ENCODE measurements around the gene TGFB1I1.
"Not testable (repeated sequence)": the region's sequence is repeated elsewhere in the genome, so short reads cannot be mapped to it uniquely, and the experiment has no call there.

TGFB1I1 gene

GRCh38 chr16:31487720-31488467 is 15.9 kb downstream of the TGFB1I1 start:
- DNase-seq = peak; percentile 49 to 75 (median 72)

DNA sequence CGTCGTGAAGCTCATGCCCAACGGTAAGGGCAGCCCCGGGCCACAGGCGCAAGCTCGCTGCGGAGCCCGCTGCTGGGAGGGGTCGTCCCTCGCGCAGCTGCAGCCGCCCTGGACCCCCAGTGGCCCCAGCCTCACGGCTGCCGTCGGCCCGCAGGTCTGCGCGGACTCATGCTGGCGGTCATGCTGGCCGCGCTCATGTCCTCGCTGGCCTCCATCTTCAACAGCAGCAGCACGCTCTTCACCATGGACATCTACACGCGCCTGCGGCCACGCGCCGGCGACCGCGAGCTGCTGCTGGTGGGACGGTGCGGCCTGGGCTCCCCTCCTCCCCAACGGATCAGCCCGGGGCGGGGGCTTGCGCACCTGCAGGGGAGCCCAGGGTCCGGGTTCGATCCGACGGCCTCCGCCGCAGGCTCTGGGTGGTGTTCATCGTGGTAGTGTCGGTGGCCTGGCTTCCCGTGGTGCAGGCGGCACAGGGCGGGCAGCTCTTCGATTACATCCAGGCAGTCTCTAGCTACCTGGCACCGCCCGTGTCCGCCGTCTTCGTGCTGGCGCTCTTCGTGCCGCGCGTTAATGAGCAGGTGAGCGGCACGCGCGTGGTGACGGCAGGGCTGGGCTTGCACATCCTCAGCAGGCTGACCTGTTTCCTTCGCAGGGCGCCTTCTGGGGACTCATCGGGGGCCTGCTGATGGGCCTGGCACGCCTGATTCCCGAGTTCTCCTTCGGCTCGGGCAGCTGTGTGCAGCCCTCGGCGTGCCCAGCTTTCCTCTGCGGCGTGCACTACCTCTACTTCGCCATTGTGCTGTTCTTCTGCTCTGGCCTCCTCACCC is 16.7 kb downstream of the TGFB1I1 start:
- DNase-seq = no peak

DNA sequence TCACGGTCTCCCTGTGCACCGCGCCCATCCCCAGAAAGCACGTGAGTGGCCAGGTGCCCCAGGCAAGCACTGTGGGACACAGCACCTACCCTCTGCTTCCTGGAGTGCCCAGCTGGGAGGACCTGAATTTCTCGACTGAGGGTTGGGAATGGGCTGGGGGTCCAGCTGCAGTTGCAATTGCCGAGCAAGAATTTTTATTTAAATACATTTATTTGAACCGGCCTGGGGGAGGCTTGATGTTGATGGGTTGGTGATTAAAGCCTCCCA is 17.3 kb downstream of the TGFB1I1 start:
- DNase-seq = no peak

DNA sequence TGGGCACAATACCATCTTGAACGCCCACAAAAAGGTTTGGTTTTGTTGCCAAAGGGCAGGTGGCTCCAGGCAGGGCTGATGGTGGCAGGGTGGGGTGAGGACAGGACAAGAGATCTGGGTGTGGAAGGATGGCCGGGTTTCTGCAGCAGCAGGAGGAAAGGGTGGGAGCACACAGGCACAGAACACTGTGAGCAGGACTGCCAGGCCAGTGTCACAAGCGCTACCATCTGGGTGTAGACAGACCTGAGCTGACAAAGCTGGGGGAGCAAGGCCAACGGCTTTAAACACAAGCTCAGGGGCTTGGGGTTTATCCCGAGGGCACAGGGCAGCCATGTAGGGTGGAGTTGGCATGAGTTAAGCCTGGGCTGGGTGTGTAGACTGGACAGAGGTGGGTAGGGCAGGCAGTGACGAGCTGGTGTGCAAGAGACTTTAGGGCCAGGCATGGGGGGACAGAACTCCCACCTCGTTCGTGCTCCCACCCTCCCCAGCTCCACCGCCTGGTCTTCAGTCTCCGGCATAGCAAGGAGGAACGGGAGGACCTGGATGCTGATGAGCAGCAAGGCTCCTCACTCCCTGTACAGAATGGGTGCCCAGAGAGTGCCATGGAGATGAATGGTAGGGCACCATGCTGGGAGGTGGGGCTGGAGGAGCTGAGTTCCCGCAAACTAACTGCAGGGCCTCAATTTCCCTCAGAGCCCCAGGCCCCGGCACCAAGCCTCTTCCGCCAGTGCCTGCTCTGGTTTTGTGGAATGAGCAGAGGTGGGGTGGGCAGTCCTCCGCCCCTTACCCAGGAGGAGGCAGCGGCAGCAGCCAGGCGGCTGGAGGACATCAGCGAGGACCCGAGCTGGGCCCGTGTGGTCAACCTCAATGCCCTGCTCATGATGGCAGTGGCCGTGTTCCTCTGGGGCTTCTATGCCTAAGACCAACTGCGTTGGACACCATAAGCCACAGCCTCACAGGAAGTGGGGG is 17.9 kb downstream of the TGFB1I1 start:
- DNase-seq = no peak

DNA sequence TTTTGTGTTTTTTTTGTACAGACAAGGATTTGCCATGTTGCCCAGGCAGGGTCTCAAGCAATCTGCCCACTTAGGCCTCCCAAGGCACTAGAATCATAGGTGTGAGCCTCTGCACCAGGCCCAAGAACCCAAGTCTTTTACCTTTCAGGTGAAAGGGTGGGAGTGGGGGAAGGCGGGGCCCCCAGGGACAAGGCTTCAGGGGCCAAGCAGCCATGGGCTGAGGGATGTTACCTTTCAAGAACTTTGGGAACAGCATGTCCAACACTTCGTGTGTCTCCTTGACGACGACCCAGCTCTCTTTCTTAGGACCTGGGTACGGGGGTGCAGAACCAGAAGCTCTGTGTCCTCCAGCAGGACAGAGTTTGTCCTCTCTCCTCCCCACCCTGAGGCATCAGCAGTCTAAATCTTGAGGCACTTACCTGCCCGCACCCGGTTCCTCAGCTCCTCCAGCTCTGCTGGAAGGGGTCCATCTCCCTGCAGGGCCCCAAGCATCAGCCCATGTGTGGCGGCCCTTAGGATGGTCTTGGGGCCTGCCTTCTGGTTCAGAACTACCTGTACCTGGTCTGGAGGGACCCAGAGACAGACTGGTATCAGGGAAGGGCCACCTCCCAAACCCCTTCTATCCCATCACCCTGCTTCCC is 19.9 kb downstream of the TGFB1I1 start:
- no peak for DNase-seq

DNA sequence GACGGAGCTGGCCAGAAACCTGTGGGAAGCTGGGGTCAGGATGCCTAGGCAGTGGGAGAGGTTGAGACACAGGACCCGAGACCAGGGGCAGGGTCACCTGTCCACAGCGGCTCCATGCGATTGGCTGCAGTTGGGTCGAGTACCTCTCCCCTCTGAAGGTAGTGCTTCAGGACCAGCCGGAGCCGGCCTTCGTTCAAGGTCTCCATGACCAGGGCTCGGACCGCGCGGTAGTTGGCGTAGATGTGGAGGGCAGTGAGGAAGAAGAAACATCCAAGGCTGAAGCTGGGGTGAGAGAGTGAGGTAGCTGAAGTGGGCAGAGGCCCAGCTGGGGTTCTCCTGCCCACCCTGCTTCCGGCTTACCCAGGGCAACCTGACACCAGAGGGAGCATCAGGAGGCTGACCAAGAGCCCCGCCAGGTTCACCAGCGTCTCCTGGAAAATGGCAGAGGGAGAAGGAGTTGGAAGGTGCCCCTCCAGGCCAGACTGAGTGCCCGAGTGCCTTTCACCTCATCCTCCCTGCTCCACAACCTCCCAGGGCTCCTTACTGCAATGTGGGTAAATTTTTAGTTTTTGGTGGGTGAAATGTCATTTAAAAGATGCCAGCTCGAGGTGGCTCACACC is 21.7 kb downstream of the TGFB1I1 start:
- no peak for DNase-seq

- DNase-seq = no peak
Observed at GRCh38 chr16:31496670-31497069, 24.7 kb downstream of the TGFB1I1 start.

GRCh38 chr16:31498493-31498892 is 26.5 kb downstream of the TGFB1I1 start:
- DNase-seq = no peak

- no peak for DNase-seq
Observed at GRCh38 chr16:31499928-31500327, 28.0 kb downstream of the TGFB1I1 start.

DNA sequence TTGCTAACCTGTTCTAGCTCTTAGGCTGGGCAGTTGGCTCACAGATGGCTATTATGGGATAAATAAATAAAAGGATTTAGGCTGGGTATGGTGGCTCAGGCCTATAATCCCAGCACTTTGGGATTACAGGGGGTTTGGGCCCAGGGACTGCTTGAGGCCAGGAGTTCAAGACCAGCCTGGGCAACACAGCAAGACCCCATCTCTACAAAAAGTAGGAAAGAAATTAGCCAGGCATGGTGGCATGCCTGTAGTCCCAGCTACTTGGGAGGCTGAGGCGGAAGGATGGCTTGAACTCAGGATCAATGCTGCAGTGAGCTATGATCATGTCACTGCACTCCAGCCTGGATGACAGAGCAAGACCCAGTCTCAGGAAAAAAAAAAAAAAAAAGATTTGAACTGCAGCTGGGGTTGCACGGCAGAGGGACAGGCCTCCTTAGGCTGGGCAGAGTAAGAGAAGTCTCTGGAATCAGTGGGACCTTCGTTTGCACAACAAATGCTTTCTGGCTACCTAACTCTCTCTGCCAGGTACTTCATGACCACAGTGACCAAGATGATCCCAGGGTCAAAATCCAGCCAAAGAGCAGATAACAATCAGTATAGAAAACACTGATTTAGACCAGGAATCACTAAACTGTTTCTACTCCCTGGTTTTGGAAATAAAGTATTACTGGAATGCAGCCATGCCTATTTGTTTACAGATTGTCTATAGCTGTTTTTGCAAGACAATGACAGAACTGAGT is 29.4 kb downstream of the TGFB1I1 start:
- DNase-seq = no peak

DNA sequence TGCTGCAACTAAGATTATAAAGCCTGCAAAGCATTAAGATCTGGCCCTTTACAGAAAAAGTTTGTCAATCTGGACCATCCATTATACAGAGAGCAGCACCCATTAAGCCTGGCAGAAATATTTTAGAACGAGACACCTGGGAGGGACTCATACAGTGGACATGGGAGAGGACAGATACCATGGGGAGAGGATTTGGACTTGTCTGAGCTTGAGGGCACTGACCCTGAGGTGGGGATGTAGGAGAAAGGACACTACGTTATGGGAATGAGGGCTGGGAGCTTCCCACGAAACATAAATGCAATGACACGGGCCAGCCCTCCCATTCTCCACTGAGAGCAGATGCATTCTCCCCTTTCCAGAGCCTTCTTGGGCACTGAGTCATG is 30.0 kb downstream of the TGFB1I1 start:
- no peak for DNase-seq

DNA sequence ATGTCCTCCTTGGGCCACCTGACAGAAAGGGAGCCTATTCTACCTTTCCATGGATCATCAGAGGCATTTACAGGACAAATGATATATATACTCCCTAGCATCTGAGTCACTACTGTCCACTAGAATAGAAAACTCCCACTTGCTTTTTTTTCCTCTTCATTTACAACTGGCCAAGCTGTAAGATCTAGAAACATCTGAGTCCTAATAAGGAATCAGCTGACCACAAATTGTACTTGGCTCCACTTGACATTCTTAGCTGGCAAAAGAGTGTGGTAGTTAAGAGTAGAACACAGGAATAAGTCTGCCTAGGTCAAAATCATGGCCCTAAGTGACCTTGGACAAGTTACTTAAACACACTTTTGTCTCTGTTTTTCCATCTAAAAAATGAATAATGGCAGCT is 31.0 kb downstream of the TGFB1I1 start:
- no peak for DNase-seq

DNA sequence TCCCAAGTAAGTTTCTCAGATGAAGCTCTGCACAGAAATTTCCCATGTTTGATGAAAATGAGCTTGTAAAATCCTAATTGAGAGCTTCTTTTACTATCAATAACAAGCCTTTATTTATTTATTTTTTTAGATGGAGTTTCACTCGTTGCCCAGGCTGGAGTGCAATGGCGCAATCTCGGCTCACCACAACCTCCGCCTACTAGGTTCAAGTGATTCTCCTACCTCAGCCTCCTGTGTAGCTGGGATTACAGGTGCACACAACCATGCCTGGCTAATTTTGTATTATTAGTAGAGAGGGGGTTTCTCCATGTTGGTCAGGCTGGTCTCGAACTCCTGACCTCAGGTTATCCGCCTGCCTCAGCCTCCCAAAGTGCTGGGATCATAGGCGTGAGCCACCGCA is 31.6 kb downstream of the TGFB1I1 start:
- not testable (repeated sequence) for DNase-seq

DNA sequence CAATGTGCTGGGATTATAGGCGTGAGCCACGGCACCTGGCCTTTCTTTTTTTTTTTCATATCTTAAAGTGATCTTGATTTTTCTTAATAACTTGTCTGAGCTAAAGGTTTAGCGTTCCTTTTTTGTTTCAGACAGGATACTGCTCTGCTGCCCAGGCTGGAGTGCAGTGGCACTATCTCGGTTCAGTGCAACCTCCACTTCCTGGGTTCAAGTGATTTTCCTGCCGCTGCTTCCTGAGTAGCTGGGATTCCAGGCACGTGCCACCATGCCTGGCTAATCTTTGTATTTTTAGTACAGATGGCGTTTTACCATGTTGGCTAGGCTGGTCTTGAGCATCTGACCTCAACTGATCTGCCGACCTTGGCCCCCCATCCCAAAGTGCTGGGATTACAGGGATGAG is 32.2 kb downstream of the TGFB1I1 start:
- DNase-seq = no peak

GRCh38 chr16:31505483-31505882 is 33.5 kb downstream of the TGFB1I1 start:
- DNase-seq = peak in 1 of 5 experiments; percentile 85

- no peak for DNase-seq
Observed at GRCh38 chr16:31507617-31507928, 35.6 kb downstream of the TGFB1I1 start.

- peak; percentile 57 to 93 (median 71) for DNase-seq
Observed at GRCh38 chr16:31507929-31508705, 36.2 kb downstream of the TGFB1I1 start, which contains the start of gene RUSF1. Gene RUSF1 (minus strand): TSS chr16:31508391. CDS start chr16:31508373, 18 bp downstream.

DNA sequence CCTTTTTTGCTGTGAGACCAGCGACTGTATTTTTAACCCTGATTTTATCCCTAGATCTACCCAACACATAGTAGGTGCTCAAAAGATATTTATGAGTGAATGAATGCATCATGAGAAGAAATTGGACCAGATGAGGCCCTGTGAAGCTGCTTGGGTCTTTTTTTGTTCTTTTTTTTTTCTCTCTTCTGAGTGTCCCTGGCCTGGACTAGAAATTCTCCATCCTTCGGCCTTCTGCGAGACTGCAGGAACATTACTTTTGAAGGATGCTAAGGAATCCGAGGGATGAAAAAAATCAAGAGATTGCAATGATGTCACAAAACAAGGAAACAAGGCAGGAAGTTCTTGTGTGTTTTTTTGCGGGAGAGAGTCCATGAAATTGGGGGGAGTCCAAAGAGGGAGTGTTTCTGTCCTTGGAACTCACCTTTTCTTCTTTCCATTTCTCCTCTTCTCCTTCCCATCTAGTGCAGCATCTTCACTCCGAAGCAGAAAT is 36.8 kb downstream of the TGFB1I1 start:
- no peak for DNase-seq

GRCh38 chr16:31513126-31513525 is 41.2 kb downstream of the TGFB1I1 start:
- no peak for DNase-seq

DNA sequence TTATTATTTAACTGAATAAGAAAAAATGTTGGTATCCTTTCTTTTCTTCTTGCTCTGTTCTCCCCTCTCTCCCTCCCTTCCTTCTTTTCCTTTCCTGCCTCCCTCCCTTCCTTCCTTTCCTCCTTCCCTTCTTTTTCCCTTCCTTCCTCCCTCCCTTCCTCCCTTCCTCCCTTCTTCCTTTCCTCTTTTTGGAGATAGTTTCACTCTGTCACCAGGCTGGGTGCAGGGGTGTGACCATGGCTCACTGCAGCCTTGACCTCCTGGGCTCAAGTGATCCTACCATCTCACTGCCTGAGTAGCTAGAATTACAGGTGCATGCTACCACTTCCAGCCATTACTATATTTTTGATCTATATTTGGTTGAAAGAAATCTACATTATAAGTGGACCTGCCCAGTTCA is 41.9 kb downstream of the TGFB1I1 start:
- no peak for DNase-seq

Measured in T-helper 2 cell (primary cell).